HG03460 (cell line): ENCODE results near the gene GET4.
"Not testable (repeated sequence)": the region's sequence is repeated elsewhere in the genome, so short reads cannot be mapped to it uniquely, and the experiment has no call there.

ENCODE experiments used
- ATAC-seq: cut with Tn5 transposase; IDR thresholded peaks from one replicate; pipeline ENCODE4 v1.9.1; 2021; ENCODE audit not compliant: unreplicated experiment

GET4 gene

DNA sequence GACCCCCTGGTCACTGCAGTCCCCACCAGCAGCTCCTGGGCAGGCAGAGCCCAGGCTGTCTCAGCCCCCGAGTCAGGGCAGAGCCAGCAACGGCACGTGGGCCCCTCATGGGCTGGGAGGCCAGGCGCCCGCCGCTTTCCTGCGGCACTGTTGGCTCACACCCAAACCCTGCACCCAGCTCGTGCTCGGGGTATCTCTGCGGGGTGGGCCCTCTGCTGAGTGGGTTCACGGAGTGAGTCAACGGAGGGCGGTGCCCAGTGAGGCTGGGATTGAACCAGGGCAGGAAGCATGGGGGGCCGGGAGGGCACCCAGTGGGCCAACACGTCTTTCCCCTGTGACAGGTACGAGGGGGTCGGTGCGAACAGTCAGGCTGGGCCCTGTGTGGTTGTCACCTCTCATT is 49.2 kb downstream of the GET4 start:
- ATAC-seq, result no peak

DNA sequence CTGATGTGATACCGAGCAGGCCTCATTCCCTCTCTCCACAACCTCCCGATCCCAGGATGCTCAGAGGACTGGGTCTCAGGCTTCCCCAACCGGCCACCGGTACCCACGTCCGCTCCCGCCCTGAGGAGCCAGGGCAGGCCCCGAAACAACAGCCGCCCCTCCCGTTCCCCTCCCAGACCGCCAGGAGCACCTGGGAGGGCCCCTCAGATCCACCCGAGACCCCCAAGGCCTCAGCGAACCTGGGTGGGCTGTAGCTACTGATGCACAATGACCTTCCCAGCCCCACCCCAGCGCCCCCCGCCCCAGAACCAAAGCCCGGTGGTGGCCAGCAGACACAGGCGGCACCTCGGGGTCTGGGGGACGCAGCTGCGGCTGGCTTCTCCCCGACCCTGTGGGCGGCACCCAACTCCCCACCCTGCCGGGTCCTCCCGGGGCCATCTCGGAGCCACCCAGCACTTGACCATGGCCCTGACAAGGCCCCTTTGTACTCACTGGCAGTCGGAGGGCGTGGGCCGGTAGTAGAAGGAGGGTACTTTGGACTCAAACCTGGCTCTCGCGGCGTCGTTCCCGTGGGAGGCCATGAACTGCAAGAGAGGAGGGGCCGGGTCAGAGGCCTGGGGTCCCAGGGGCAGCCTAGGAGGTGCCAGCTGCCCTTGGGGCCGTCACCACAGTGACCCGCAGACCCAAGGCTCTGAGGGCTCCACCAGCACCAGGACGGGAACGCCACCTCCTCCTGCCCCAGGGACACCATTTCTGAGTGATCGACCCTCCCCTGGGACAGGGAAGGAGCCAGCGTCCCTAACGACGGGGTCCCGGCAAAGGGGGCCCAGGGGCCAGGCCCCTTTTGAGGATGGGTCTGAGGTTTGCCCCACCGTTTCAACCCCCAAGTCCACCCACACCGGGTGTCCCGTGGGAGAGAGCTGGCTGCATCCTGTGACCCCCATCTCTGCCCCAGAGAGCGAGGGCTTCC is 50.0 kb downstream of the GET4 start:
- ATAC-seq, result no peak

DNA sequence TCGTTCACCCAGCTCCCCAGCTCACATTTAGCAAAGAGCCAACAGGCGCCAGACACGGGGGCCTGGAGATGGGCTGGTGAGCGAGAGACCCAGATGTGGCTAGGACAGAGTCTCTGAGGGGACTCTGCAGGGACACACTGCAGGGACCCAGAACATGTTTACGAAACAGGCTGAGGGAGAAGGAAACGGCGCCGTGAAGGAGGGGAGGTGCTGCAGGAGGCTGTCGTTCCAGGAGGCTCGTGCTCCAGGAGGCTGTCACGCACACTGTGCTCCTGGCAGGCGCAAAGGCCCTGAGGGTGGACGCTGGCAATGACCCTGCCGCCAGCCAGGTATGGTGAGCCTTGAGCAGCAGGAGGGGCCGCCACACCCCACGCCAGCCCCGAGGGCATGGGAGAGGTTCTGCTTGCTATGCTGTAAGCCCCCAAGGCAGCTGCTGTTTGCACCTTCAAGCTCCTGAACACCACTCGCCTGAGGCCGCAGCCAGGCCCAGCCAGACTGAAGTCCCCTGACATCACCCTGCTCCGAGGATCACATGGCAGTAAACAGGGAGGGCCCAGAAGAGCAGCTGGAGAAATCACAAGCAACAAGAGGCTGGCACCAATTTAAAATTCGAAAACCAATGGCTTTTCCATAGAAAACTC is 50.8 kb downstream of the GET4 start:
- ATAC-seq, result no peak

DNA sequence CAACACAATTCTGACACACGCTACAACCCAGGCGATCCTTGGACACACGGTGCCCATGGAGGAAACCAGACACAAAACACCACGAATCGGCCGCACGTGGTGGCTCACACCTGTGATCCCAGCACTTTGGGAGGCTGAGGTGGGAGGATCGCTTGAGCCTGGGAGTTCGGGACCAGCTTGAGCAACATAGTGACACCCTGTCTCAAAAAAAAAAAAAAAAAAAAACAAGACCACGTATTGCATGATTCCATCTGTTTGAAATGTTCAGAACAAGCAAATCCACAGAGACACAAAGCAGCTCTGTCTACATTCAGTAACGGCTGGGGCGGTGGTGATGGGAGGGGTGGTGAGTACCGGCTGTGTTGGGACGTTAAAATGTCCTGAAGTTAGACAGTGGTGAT is 53.0 kb downstream of the GET4 start:
- ATAC-seq, result no peak

DNA sequence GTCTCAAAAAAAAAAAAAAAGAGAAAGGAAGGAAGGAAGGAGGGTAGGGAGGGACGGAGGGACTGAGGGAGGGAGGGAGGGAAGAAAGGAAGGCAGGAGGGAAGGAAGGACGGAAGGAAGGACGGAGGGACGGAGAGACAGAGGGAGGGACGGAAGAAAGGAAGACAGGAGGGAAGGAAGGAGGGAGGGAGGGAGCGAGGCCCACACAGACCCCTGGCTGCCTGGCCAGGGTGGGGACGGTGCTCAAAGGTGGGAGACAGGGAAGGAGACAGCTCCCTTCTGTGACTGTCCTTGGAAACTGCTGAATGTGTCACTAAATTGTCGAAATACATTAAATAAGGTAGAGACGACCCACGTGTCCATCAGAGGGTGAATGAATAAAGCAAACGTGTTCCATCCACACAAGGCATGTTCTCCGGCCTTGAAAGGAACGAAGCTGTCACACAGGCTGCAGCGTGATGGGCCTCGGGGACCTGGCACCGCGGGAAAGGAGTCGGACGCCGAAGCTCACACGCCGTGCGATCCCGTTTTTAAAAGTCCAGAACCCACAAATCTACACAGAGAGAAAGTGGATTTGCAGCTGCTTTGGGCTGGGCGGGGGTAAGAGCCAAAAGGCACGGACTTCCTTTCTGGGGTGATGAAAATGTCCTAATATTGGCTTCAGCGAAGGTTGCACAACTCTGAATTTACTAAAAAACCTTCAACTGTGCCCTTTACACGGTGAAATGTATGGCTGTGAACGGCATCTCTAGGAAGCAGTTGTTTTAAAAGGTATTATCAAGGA is 54.8 kb downstream of the GET4 start:
- no peak for ATAC-seq

DNA sequence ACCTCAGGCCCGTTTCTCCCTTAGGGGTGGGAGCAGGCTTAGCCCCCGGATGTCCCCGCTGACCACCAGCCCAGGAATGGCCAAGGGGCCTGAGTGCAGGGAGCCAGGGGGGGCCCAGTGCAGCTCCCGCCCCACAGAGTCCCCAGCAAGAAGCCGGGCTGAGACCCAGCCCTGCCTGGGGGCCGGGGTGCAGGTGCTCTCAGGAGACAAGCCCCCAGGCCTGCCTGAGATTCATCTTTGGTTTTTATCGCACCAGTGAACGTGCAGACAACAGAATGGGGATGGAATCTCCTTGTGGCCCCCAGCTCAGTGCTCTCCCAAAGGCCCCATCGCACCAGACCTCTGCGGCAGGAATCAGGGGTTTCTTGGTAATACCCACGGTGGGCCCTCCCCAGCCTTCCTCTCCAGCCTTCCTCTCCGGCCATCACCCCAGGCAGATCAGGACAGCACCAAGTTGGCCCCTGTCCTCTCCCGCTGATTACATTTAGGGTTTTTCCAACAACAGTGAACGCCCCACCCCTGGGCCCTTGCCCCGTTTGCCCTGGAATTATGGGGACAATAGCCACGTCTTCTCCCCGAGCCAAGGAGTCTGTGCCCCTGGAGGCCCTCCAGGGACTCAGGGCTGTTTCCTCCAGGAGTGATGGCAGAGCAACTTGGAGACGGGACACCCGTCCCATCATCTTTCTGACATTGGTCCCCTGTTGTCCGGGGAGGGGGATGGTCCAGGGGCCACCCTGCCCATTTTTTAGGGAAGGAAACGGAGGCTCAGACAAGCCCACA is 55.7 kb downstream of the GET4 start:
- ATAC-seq, result no peak

DNA sequence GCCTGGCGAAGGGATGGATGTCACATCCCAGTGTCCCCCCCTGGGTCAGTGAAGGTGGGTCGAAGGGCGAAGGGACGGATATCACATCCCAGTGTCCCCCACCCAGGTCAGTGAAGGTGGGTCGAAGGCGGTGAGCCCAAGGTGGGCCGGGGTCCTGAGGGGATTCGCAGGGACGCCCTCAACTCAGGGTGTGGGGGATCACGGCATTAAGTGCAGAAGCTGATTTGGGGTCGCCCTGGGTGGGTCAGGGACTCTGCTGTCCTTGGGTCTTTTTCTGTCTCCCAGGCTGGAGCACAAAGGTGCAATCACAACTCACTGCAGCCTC is 56.3 kb downstream of the GET4 start:
- ATAC-seq, result no peak

DNA sequence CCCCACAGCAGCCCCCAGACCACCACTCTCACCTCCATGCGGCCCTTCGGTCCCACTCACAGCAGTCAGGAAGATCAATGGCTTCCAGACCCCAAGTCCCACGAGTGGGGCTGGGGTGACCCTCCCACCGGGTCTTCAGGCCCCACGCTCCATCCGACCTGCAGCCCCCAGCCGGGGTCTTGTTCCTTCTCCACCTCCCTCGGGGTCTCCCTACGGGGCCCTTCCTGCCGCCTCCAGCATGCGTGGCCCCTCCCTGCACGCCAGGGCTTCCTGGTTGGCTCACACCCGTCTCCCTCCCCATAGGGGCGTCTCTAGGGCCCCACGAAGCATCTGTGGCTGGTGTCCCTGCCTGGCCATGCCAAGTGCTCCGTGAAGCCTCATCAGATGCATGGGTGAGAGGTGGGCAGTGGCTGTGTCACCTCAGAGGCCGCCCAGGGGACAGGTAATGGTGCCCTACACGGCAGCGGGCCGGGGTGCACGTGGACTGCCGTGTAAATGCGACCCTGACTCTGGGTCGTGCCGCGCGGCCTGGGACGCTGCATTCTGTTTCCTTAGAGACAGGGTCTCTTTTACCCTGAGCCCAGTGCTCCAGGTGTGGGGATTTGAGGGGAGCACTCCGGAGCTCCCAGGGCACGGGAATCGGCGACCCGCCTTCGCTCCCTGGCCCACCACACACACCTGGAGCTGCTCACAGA is 58.3 kb downstream of the GET4 start:
- no peak for ATAC-seq

DNA sequence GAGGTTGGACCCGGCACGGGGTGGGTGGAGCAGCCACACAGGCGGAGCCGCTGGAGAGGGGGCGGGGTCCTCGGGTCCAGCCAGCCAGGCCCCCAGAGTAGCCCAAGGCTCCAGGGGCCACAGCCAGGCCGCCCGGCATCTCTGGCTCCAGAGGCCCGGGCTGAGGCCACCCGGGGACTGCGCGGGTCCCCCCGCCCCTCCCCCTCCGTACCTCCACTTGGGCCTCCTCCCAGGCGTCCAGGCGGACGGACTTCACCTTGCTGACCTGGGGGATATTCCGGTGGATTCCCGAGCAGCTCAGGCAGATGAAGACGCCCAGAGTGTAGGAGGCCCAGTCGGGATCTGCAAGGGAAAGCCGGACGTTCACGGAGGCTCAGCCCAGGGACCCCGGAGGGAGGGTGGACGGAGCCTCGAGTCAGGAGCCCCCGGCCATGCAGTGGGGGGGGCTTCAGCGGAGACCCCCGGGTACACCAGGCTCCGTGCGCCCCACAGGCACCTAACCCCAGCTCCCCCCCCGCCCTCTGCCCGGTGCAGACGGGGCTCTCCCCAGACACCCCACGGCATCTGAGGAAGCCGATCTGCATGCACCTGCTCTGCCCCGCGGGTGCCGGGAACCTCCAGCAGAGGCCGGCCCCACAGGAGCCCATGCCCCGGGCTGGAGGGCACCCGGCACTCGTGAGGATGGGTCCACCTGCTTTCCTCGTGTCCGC is 59.0 kb downstream of the GET4 start:
- no peak for ATAC-seq

DNA sequence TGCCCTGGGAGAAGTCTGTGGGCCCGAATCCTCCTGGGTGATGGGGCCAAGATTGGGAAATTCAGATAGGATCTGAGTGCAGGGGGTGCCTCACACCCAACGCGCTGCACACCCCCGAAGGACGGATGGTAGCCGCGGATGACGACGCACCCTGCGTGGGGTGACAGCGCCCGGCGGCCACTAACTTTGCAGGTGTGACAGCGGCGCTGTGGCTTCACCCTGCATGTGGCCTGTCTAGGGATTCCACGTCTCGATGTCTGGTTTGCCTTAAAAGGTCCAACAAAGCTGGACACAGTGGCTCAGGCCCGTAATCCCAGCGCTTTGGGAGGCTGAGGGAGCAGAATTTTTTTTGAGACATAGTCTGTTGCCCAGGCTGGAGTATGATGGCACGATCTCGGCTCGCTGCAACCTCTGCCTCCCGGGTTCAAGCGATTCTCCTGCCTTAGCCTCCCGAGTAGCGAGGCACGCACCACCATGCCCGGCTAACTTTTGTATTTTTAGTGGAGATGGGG is 59.6 kb downstream of the GET4 start:
- no peak for ATAC-seq

DNA sequence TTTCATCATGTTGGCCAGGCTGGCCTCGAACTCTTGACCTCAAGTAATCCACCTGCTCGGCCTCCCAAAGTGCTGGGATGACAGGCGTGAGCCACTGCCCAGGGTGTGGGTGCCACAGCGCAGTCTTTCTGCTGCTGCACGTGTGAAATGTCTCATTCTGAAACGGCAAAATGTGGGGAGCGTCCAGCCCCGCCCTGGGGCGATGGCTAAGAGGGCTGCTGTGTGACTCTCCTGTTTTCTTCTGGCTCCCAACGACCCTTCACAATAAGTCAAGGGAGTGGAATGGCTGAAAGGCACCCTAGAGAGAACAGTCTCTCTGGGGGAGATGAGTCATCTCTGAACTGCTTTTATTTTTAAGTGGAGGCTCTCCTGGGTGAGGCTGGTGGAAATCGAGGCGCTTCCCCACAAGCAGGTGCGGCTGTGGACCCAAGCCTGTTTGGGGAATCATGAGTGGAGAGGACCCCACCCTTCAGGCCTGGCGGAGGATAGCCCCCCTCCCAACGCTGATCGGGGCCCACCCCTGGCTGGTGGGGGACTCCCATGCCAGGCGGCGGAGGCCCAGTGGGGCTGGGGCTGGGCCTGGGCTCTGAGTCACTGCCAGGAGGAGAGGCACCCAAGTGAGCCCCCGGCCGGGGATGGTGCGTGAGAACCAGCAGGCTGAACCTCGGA is 60.2 kb downstream of the GET4 start:
- ATAC-seq, result peak; percentile 78

DNA sequence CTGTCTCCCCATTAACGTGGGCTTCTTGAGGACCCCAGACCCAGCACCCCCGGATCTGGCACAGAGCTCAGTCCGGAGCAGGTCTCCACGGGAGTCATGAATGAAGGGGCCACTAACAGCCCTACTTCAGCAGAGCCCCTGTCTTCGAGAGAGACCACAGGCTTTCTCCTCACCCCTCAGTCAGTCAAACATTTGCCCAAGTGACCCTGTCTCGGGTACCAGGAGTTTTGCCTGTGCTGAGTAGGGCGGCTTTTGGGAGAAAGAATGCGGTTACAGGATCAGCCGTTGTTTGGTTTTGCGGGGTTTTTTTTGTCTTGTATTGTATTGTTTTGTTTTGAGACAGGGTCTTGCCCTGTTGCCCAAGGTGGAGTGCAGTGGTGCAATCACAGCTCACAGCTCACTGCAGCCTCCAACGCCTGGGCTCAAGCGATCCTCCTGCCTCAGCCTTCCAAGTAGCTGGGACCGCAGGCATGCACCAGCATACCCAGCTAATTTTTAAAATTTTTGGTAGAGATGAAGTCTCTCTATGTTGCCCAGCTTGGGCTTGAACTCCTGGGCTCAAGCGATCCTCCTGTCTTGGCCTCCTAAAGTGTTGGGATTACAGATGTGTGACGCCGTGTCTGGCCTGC is 61.6 kb downstream of the GET4 start:
- ATAC-seq, result no peak

DNA sequence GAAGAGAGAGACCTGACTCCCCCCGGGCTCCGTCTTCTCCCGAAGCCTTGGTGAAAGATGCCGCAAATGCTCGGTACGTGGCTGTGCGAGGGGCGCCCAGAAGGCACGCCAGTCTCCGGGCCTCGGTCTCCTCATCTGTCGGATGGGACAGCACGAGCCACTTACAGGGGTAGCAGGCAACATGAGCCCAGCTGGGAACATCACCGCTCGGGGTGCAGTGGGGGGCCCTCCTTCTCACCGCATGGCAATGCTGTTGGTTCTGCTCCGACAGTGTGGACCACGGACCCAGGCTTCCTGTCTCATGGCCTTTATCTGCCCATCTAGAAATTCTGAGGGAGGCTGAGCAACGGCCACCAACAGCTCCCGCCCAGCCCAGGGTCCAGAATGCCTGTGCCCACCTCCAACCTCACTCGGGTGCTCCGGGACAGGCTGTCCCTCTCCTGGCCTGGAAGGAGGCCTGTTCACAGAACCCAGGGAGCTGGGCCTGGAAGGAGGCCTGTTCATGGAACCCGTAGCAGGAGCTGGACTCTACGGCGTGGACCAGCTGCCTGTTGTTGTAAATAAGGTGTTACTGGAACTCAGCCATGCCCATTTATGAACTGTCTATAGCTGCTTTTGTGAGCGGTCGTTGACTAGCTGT is 62.3 kb downstream of the GET4 start:
- no peak for ATAC-seq

DNA sequence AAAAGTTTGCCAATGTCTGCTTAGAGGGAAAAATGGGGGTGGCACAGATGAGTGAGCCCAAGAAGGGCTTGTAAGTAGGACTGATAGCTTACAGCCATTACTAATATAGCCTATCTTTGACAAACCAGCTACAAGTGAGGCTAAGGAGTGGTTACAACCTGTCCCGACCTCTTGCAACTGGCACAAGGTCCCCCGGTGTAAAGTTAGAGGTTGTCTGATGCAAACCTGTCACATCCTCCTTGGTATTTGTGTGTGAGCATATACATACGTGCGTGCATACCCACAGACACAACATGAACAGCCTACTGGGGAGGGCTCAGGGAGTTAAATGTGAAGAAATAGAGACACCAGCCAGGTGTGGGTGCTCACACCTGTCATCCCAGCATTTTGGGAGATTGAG is 63.5 kb downstream of the GET4 start:
- no peak for ATAC-seq

DNA sequence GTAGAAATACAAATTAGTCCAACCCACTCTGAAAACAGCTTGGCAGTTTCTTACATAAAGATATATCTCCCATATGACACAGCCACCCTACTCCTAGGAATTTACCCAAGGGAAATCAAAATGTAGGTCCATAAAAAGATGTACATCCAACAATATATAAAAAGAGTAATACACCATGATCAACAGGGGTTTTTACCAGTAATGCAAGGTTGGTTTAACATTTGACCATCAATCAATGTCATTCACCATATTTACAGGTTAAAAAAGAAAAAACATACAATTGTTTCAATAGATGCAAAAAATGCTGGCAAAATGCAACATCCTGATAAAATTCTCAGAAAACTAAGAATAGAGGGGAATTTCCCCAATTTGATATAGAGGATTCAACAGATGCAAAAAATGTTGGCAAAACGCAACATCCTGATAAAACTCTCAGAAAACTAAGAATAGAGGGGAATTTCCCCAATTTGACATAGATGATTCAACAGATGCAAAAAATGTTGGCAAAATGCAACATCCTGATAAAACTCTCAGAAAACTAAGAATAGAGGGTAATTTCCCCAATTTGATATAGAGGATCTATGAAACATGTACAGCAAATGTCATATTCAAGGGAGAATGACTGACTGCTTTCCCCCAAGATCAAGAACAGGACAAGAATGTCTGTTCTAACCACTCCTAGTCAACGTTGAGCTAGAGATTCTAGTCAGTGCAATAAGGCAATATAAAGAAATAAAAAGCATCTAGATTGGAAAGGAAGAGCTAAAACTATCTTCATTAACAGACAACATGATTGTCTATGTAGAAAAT is 64.5 kb downstream of the GET4 start:
- ATAC-seq, result no peak

DNA sequence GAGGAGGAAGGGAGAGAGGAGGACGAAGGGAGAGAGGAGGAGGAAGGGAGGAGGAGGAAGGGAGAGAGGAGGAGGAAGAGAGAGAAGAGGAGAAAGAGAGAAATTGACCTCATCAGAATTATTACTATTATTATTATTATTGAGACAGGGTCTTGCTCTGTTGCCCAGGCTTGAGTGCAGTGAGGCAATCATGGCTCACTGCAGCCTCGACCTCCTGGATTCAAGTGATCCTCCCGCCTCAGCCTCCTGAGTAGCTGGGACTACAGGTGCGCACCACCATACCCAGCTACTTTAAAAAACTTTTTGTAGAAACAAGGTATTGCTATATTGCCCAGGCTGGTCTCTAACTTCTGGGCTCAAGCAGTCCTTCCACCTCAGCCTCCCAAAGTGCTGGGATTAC is 67.4 kb downstream of the GET4 start:
- ATAC-seq, result not testable (repeated sequence)

DNA sequence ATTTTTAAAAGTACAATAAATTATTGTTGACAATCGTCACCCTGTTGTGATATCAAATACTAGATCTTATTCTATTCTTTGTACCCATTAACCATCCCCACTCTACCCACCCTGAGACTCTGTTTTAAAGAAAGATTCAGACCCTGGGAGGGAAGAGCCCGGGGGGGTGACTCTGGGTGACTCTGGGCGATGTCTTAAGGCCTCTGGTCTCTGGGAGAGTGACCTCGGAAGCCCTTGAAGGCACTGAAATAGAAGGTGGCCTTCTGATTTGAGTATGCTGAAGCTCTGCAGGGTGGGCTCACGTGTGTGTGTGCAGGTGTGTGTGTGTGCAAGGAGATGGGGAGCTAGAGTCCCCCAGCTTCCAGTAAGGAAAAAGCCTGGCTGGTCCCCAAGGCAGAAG is 68.4 kb downstream of the GET4 start:
- ATAC-seq, result no peak
